ENCODE data around the gene RPE65. TPM values are rescaled to one million over a fixed set of nuclear protein-coding genes. Genes with fewer than 3 reads are reported as not detected.

Gene RPE65
- total and polyA plus RNA-seq, 2 of the 8 experiments (the other 6 are each of a cell fraction or from before 2014, with no cell fraction given) = not detected

GRCh38 chr1:68445709-68446108 lies 4.0 kb downstream of the RPE65 start (continued):
- TF ChIP-seq, protein P1, sequence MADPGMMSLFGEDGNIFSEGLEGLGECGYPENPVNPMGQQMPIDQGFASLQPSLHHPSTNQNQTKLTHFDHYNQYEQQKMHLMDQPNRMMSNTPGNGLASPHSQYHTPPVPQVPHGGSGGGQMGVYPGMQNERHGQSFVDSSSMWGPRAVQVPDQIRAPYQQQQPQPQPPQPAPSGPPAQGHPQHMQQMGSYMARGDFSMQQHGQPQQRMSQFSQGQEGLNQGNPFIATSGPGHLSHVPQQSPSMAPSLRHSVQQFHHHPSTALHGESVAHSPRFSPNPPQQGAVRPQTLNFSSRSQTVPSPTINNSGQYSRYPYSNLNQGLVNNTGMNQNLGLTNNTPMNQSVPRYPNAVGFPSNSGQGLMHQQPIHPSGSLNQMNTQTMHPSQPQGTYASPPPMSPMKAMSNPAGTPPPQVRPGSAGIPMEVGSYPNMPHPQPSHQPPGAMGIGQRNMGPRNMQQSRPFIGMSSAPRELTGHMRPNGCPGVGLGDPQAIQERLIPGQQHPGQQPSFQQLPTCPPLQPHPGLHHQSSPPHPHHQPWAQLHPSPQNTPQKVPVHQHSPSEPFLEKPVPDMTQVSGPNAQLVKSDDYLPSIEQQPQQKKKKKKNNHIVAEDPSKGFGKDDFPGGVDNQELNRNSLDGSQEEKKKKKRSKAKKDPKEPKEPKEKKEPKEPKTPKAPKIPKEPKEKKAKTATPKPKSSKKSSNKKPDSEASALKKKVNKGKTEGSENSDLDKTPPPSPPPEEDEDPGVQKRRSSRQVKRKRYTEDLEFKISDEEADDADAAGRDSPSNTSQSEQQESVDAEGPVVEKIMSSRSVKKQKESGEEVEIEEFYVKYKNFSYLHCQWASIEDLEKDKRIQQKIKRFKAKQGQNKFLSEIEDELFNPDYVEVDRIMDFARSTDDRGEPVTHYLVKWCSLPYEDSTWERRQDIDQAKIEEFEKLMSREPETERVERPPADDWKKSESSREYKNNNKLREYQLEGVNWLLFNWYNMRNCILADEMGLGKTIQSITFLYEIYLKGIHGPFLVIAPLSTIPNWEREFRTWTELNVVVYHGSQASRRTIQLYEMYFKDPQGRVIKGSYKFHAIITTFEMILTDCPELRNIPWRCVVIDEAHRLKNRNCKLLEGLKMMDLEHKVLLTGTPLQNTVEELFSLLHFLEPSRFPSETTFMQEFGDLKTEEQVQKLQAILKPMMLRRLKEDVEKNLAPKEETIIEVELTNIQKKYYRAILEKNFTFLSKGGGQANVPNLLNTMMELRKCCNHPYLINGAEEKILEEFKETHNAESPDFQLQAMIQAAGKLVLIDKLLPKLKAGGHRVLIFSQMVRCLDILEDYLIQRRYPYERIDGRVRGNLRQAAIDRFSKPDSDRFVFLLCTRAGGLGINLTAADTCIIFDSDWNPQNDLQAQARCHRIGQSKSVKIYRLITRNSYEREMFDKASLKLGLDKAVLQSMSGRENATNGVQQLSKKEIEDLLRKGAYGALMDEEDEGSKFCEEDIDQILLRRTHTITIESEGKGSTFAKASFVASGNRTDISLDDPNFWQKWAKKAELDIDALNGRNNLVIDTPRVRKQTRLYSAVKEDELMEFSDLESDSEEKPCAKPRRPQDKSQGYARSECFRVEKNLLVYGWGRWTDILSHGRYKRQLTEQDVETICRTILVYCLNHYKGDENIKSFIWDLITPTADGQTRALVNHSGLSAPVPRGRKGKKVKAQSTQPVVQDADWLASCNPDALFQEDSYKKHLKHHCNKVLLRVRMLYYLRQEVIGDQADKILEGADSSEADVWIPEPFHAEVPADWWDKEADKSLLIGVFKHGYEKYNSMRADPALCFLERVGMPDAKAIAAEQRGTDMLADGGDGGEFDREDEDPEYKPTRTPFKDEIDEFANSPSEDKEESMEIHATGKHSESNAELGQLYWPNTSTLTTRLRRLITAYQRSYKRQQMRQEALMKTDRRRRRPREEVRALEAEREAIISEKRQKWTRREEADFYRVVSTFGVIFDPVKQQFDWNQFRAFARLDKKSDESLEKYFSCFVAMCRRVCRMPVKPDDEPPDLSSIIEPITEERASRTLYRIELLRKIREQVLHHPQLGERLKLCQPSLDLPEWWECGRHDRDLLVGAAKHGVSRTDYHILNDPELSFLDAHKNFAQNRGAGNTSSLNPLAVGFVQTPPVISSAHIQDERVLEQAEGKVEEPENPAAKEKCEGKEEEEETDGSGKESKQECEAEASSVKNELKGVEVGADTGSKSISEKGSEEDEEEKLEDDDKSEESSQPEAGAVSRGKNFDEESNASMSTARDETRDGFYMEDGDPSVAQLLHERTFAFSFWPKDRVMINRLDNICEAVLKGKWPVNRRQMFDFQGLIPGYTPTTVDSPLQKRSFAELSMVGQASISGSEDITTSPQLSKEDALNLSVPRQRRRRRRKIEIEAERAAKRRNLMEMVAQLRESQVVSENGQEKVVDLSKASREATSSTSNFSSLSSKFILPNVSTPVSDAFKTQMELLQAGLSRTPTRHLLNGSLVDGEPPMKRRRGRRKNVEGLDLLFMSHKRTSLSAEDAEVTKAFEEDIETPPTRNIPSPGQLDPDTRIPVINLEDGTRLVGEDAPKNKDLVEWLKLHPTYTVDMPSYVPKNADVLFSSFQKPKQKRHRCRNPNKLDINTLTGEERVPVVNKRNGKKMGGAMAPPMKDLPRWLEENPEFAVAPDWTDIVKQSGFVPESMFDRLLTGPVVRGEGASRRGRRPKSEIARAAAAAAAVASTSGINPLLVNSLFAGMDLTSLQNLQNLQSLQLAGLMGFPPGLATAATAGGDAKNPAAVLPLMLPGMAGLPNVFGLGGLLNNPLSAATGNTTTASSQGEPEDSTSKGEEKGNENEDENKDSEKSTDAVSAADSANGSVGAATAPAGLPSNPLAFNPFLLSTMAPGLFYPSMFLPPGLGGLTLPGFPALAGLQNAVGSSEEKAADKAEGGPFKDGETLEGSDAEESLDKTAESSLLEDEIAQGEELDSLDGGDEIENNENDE (IDR thresholded peaks at IDR 0.05; ENCODE audit: insufficient replicate concordance, low read length) = no peak
- TF ChIP-seq GTF2F1 (IDR thresholded peaks at IDR 0.05; ENCODE audit: borderline replicate concordance, low read depth, low read length) = no peak
- no peak for TF ChIP-seq CEBPB (IDR thresholded peaks at IDR 0.05; ENCODE audit: low read depth, low read length)
- no peak for TF ChIP-seq TAF7 (optimal IDR thresholded peaks at IDR 0.05; ENCODE audit: borderline replicate concordance, low read depth, low read length)

All from H1 (cell line).